ENCODE measurements around the gene COL19A1. TPM values are rescaled to one million over a fixed set of nuclear protein-coding genes. Genes with fewer than 3 reads are reported as not detected.

COL19A1 gene
- polyA plus RNA-seq, 1 donor (not counting 4 experiments of a cell fraction or from before 2014, with no cell fraction given), result not detected

DNA sequence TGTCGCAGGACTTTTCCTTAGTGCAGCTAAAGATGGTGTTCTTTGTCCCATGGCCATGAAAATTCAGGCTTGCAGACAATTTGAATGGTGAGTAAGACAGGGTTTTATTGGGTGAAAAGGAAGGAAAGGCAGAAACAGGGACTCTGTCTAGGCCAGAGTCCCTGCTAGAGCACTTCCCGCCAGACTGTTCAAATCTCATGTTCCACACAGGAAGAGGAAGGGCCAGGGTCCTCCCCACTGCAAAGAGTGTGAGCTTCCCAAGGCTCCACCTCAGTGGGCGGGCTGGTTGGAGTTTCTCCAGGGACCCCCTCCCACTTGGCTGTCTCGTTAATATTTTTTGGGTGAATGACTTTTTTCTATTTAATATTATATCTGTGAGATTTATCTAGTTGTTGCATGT, 29.0 kb downstream of the COL19A1 start:
- dilution Hi-C loops (cut with MboI; ENCODE audit: extremely low pct_ligation_motif_present, low sequenced_read_pairs), result no loop called here
- H3K9me3 ChIP-seq (ENCODE audit: control insufficient read depth, low read depth, low read length), result no peaks in the 10 kb centered on the region
- no peaks in the 10 kb centered on the region for H3K79me2 ChIP-seq (ENCODE audit: control insufficient read depth, insufficient read depth, low read length)
- no peak for TF ChIP-seq EZH2 (IDR thresholded peaks at IDR 0.05; ENCODE audit: low read length)
- TF ChIP-seq, protein P1, sequence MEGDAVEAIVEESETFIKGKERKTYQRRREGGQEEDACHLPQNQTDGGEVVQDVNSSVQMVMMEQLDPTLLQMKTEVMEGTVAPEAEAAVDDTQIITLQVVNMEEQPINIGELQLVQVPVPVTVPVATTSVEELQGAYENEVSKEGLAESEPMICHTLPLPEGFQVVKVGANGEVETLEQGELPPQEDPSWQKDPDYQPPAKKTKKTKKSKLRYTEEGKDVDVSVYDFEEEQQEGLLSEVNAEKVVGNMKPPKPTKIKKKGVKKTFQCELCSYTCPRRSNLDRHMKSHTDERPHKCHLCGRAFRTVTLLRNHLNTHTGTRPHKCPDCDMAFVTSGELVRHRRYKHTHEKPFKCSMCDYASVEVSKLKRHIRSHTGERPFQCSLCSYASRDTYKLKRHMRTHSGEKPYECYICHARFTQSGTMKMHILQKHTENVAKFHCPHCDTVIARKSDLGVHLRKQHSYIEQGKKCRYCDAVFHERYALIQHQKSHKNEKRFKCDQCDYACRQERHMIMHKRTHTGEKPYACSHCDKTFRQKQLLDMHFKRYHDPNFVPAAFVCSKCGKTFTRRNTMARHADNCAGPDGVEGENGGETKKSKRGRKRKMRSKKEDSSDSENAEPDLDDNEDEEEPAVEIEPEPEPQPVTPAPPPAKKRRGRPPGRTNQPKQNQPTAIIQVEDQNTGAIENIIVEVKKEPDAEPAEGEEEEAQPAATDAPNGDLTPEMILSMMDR (optimal IDR thresholded peaks at IDR 0.05 in 1 of 3, IDR thresholded peaks at IDR 0.05 in 1 of 3, conservative IDR thresholded peaks at IDR 0.05 in 1 of 3; ENCODE audit: extremely low read depth in 1 of 3, insufficient read depth in 2 of 3, low read length in 3 of 3), result no peak
- no peak for FAIRE-seq
- no peaks in the 10 kb centered on the region for H3K36me3 ChIP-seq (ENCODE audit: control insufficient read depth in 2 of 2, extremely low read depth in 1 of 2, insufficient read depth in 2 of 2, low read length in 2 of 2)
- no peaks in the 10 kb centered on the region for H3K27me3 ChIP-seq (ENCODE audit: control insufficient read depth, extremely low read depth, insufficient read depth, low read length)
- no peak overlapping the region for H3K4me3 ChIP-seq (ENCODE audit: control insufficient read depth in 2 of 3, extremely low read depth in 1 of 3, insufficient read depth in 2 of 3, low read depth in 1 of 3, low read length in 3 of 3)
- no peaks in the 10 kb centered on the region for H4K20me1 ChIP-seq (ENCODE audit: control insufficient read depth, extremely low read depth, insufficient read depth, low read length)
- H2AFZ ChIP-seq (ENCODE audit: control insufficient read depth, low read length), result no peak overlapping the region
- no peaks in the 10 kb centered on the region for H3K9me1 ChIP-seq (ENCODE audit: control insufficient read depth, extremely low read depth, insufficient read depth, low read length)
- no peak overlapping the region for H3K27ac ChIP-seq (ENCODE audit: control insufficient read depth, insufficient read depth, low read length)
- H3K9ac ChIP-seq (ENCODE audit: control insufficient read depth, extremely low read depth, insufficient read depth, low read length), result no peak overlapping the region
- no peak overlapping the region for H3K4me2 ChIP-seq (ENCODE audit: control insufficient read depth, extremely low read depth, insufficient read depth, low read depth, low read length)
- no peak for DNase-seq (ENCODE audit: low read depth, low spot score)
- peaks cover 6% of the 10 kb centered on the region for H3K4me1 ChIP-seq (ENCODE audit: control insufficient read depth, extremely low read depth, insufficient read depth, low read length)

GRCh38 chr6:69900869-69901268, 34.5 kb downstream of the COL19A1 start:
- no peak for TF ChIP-seq EZH2 (IDR thresholded peaks at IDR 0.05; ENCODE audit: low read length)
- TF ChIP-seq, protein P1 (optimal IDR thresholded peaks at IDR 0.05 in 1 of 3, IDR thresholded peaks at IDR 0.05 in 1 of 3, conservative IDR thresholded peaks at IDR 0.05 in 1 of 3; ENCODE audit: extremely low read depth in 1 of 3, insufficient read depth in 2 of 3, low read length in 3 of 3), result no peak
- FAIRE-seq (no peak), DNase-seq (ENCODE audit: low read depth, low spot score) (no peak)
- no peak overlapping the region for H3K9ac ChIP-seq (ENCODE audit: control insufficient read depth, extremely low read depth, insufficient read depth, low read length)
- H3K4me3 ChIP-seq (ENCODE audit: control insufficient read depth in 2 of 3, extremely low read depth in 1 of 3, insufficient read depth in 2 of 3, low read depth in 1 of 3, low read length in 3 of 3), result no peak overlapping the region
- no peaks in the 10 kb centered on the region for H3K9me3 ChIP-seq (ENCODE audit: control insufficient read depth, low read depth, low read length)
- dilution Hi-C loops (cut with MboI; ENCODE audit: extremely low pct_ligation_motif_present, low sequenced_read_pairs), result no loop called here
- no peaks in the 10 kb centered on the region for H3K9me1 ChIP-seq (ENCODE audit: control insufficient read depth, extremely low read depth, insufficient read depth, low read length)
- no peak overlapping the region for H3K4me2 ChIP-seq (ENCODE audit: control insufficient read depth, extremely low read depth, insufficient read depth, low read depth, low read length)
- H3K27me3 ChIP-seq (ENCODE audit: control insufficient read depth, extremely low read depth, insufficient read depth, low read length), result no peaks in the 10 kb centered on the region
- no peak overlapping the region for H3K27ac ChIP-seq (ENCODE audit: control insufficient read depth, insufficient read depth, low read length)
- no peak overlapping the region for H2AFZ ChIP-seq (ENCODE audit: control insufficient read depth, low read length)
- no peaks in the 10 kb centered on the region for H3K36me3 ChIP-seq (ENCODE audit: control insufficient read depth in 2 of 2, extremely low read depth in 1 of 2, insufficient read depth in 2 of 2, low read length in 2 of 2)
- no peaks in the 10 kb centered on the region for H4K20me1 ChIP-seq (ENCODE audit: control insufficient read depth, extremely low read depth, insufficient read depth, low read length)
- H3K79me2 ChIP-seq (ENCODE audit: control insufficient read depth, insufficient read depth, low read length), result no peaks in the 10 kb centered on the region
- H3K4me1 ChIP-seq (ENCODE audit: control insufficient read depth, extremely low read depth, insufficient read depth, low read length), result no peaks in the 10 kb centered on the region

Measured in keratinocyte (primary cell).